Endothelial cell of umbilical vein (primary cell): ENCODE data around the gene SFMBT2. TPM values are rescaled to one million over a fixed set of nuclear protein-coding genes. Genes with fewer than 3 reads are reported as not detected.

Experiments used
- BruUV-seq: library from RNA; stranded (reverse); fragments of 400-500 nt; replicated peaks from 2 replicates; lab custom pipeline; 2021; lab: Mats Ljungman, UMichigan
- CTCF ChIA-PET: fragments of 300-600, 350-600 bp; sonication (Branson Sonifier 250); formaldehyde crosslinking; loops from one replicate; lab custom pipeline; 2021; ENCODE audit warnings: antibody characterized with exemption, inconsistent platforms; lab: Charles Lee
- POLR2A ChIA-PET: fragments of 300-600, 350-600 bp; sonication (Branson Sonifier 250); formaldehyde crosslinking; loops from one replicate; lab custom pipeline; 2021; ENCODE audit warnings: antibody characterized with exemption, inconsistent platforms; lab: Charles Lee
- DNase-seq: peaks from one replicate; pipeline ENCODE4 v3.0.0-alpha.2; 2011; ENCODE audit warnings: low read depth, low spot score
- FAIRE-seq: peaks from 2 replicates; lab custom pipeline; 2011; peaks lifted over from hg19 to GRCh38; lab: Jason Lieb, UNC
- H2AFZ ChIP-seq: 2 replicates; pipeline ENCODE4 v1.6.0; 2012; ENCODE audit warnings: low read depth, low read length, control low read depth, inconsistent platforms
- H3K27ac ChIP-seq: 2 replicates; pipeline ENCODE4 v1.5.1; 2011; ENCODE audit warnings: low read depth, mild to moderate bottlenecking, control low read depth, low read length, moderate library complexity; ENCODE audit not compliant: insufficient read depth
- H3K27me3 ChIP-seq, 2 experiments: 2 replicates each; pipeline versions ENCODE4 v1.6.0 to v1.6.1; 2011; ENCODE audit warnings: low read length in 2 of 2, mixed read lengths in 1 of 2; ENCODE audit not compliant: control insufficient read depth in 2 of 2, insufficient read depth in 2 of 2
- H3K36me3 ChIP-seq, 2 experiments: 2 replicates in 1 of 2; 3 replicates in 1 of 2; pipeline ENCODE4 v1.5.1; 2011; ENCODE audit warnings: low read length in 2 of 2, mild to moderate bottlenecking in 1 of 2, moderate library complexity in 1 of 2; ENCODE audit not compliant: control insufficient read depth in 2 of 2, insufficient read depth in 2 of 2; ENCODE audit errors: extremely low read depth in 1 of 2
- H3K4me1 ChIP-seq: 3 replicates; pipeline ENCODE4 v1.5.1; 2011; ENCODE audit warnings: mild to moderate bottlenecking, low read length; ENCODE audit not compliant: control insufficient read depth, insufficient read depth; ENCODE audit errors: extremely low read depth
- H3K4me2 ChIP-seq: 2 replicates; pipeline ENCODE4 v1.6.1; 2011; ENCODE audit warnings: low read length, control low read depth, mixed read lengths; ENCODE audit not compliant: insufficient read depth
- H3K4me3 ChIP-seq, 3 experiments: fragments of 200-600 bp in 1 of 3; sonication (generic), shearing (Covaris generic) in 1 of 3; replicated peaks in 1 of 3; 2 replicates each; pipeline ENCODE4 v1.5.1; 2011 to 2016; ENCODE audit warnings: control low read depth in 3 of 3, low read length in 3 of 3, mild to moderate bottlenecking in 2 of 3, inconsistent platforms in 1 of 3, low read depth in 1 of 3, moderate library complexity in 1 of 3; ENCODE audit not compliant: insufficient read depth in 1 of 3
- H3K79me2 ChIP-seq: 2 replicates; pipeline ENCODE4 v1.6.0; 2012; ENCODE audit warnings: low read length, inconsistent platforms; ENCODE audit not compliant: control insufficient read depth, insufficient read depth
- H3K9ac ChIP-seq: replicated peaks from 2 replicates; pipeline ENCODE3; 2011; ENCODE audit warnings: low read length, control low read depth; ENCODE audit not compliant: insufficient read depth; ENCODE audit errors: extremely low read depth
- H3K9me1 ChIP-seq: replicated peaks from 3 replicates; pipeline ENCODE4 v1.6.0; 2011; ENCODE audit warnings: mild to moderate bottlenecking, low read length; ENCODE audit not compliant: control insufficient read depth, insufficient read depth; ENCODE audit errors: extremely low read depth
- H3K9me3 ChIP-seq: replicated peaks from 2 replicates; pipeline ENCODE4 v1.5.1; 2012; ENCODE audit warnings: low read length, inconsistent platforms; ENCODE audit not compliant: control insufficient read depth, insufficient read depth
- H4K20me1 ChIP-seq: replicated peaks from 2 replicates; pipeline ENCODE3; 2011; ENCODE audit warnings: mild to moderate bottlenecking, low read length; ENCODE audit not compliant: control insufficient read depth, insufficient read depth; ENCODE audit errors: extremely low read depth
- CTCF ChIP-seq, 2 donors: IDR thresholded peaks; 1 replicate in 1 of 2; 2 replicates in 1 of 2; pipeline ENCODE4 v1.5.1; 2011; ENCODE audit warnings: low read length in 2 of 2, mild to moderate bottlenecking in 2 of 2, moderate library complexity in 2 of 2, control low read depth in 1 of 2, inconsistent platforms in 1 of 2, low read depth in 1 of 2; ENCODE audit not compliant: insufficient read depth in 1 of 2; ENCODE audit errors: extremely low read depth in 1 of 2
- EZH2 ChIP-seq: IDR thresholded peaks from 2 replicates; pipeline ENCODE4 v1.6.1; 2012; ENCODE audit warnings: borderline replicate concordance, low read depth, mild to moderate bottlenecking, moderate library complexity, low read length, inconsistent platforms; ENCODE audit not compliant: severe bottlenecking
- FOS ChIP-seq: IDR thresholded peaks from 2 replicates; pipeline ENCODE4 v1.6.1; 2011; ENCODE audit warnings: mild to moderate bottlenecking, low read length, moderate library complexity, borderline replicate concordance; ENCODE audit not compliant: insufficient read depth
- GATA2 ChIP-seq: IDR thresholded peaks from 2 replicates; pipeline ENCODE4 v1.7.0; 2011; ENCODE audit warnings: low read depth, mild to moderate bottlenecking, moderate library complexity, mixed read lengths, low read length; ENCODE audit not compliant: insufficient read length, insufficient read depth
- JUN ChIP-seq: IDR thresholded peaks from 2 replicates; pipeline ENCODE4 v1.6.1; 2011; ENCODE audit warnings: borderline replicate concordance, low read depth; ENCODE audit not compliant: insufficient read length, insufficient read depth
- MAX ChIP-seq: IDR thresholded peaks from 2 replicates; pipeline ENCODE4 v1.6.1; 2011; ENCODE audit not compliant: insufficient read depth, insufficient read length
- MYC ChIP-seq: IDR thresholded peaks from one replicate; pipeline ENCODE4 v1.6.1; 2011; ENCODE audit warnings: mild to moderate bottlenecking, low read depth, low read length
- POLR2A ChIP-seq: IDR thresholded peaks from 2 replicates; pipeline ENCODE4 v1.6.1; 2012; ENCODE audit warnings: low read depth, mild to moderate bottlenecking, control low read depth, low read length
- POLR2AphosphoS5 ChIP-seq: IDR thresholded peaks from 2 replicates; pipeline ENCODE4 v1.6.1; 2012; ENCODE audit warnings: low read depth, mild to moderate bottlenecking, control low read depth, low read length, moderate library complexity; ENCODE audit not compliant: insufficient read depth
- dilution Hi-C: fragments of 300-500 bp; cut with MboI; formaldehyde crosslinking; loops from one replicate; pipeline ENCODE4 v1.15.0; 2019; ENCODE audit warnings: low sequenced_read_pairs; ENCODE audit not compliant: extremely low pct_ligation_motif_present
- intact Hi-C: fragments of 100-400 bp; cut with micrococcal nuclease; formaldehyde crosslinking; loops from one replicate; pipeline ENCODE4 v1.10.0; 2022
- polyA plus RNA-seq, 4 experiments: library from polyadenylated mRNA; depleted of rRNA in 3 of 4; stranded (reverse) in 3 of 4; unstranded in 1 of 4; fragments of >200 nt; gene quantifications; 2 replicates each; pipeline versions ENCODE4 v1.2.1 to v1.2.3, GENCODE V29; 2011 to 2012; ENCODE audit warnings: missing spikeins in 1 of 4
- total RNA-seq: library from RNA; stranded (reverse); gene quantifications from 2 replicates; pipeline ENCODE4 v1.2.3, GENCODE V29; 2021

Gene SFMBT2
- total and polyA plus RNA-seq, 2 donors (not counting 3 experiments of a cell fraction or from before 2014, with no cell fraction given): 0.14 to 0.64 TPM

GRCh38 chr10:7277432-7277831 lies 133.4 kb downstream of the SFMBT2 start:
- Histone ChIP-seq H3K9me3 (no peaks in the 10 kb centered on the region), H3K27ac (no peak overlapping the region), H3K9me1 (no peaks in the 10 kb centered on the region), H3K27me3 (no peaks in the 10 kb centered on the region), H3K36me3 (no peaks in the 10 kb centered on the region), H3K4me3 (no peak overlapping the region), H3K4me2 (no peak overlapping the region), H3K4me1 (no peaks in the 10 kb centered on the region), H3K9ac (no peak overlapping the region), H3K79me2 (no peaks in the 10 kb centered on the region), H2AFZ (no peak overlapping the region), H4K20me1 (no peaks in the 10 kb centered on the region)
- TF ChIP-seq POLR2A: no peak
- BruUV-seq: no TSS peak
- DNase-seq: no peak
- CTCF ChIA-PET: no interaction called here
- dilution Hi-C loops: no loop called here
- intact Hi-C loops: no loop called here
- POLR2A ChIA-PET: no interaction called here
- no peak for FAIRE-seq

GRCh38 chr10:7275761-7276440 lies 134.9 kb downstream of the SFMBT2 start:
- DNase-seq: no peak
- ChIA-PET POLR2A (no interaction called here), CTCF (no interaction called here)
- Histone ChIP-seq H2AFZ (no peak overlapping the region), H3K27me3 (no peaks in the 10 kb centered on the region), H3K4me1 (no peaks in the 10 kb centered on the region), H3K27ac (no peak overlapping the region), H3K9ac (no peak overlapping the region), H3K36me3 (no peaks in the 10 kb centered on the region), H3K4me3 (no peak overlapping the region), H3K9me1 (no peaks in the 10 kb centered on the region), H3K79me2 (no peaks in the 10 kb centered on the region), H3K4me2 (no peak overlapping the region), H4K20me1 (no peaks in the 10 kb centered on the region), H3K9me3 (no peaks in the 10 kb centered on the region)
- no TSS peak for BruUV-seq
- intact Hi-C loops: no loop called here
- no peak for TF ChIP-seq EZH2
- TF ChIP-seq CTCF (IDR thresholded peaks at IDR 0.05; ENCODE audit: extremely low read depth in 1 of 2, insufficient read depth in 1 of 2, low read depth in 1 of 2, low read length in 2 of 2): no peak
- no peak for TF ChIP-seq POLR2A
- no peak for TF ChIP-seq JUN
- TF ChIP-seq MAX: no peak
- no peak for TF ChIP-seq FOS
- TF ChIP-seq GATA2: no peak
- TF ChIP-seq MYC: no peak
- TF ChIP-seq POLR2AphosphoS5: no peak
- no peak for FAIRE-seq
- dilution Hi-C loops: no loop called here
